ENCODE results near the gene PSTPIP2. TPM values are rescaled to one million over a fixed set of nuclear protein-coding genes. Genes with fewer than 3 reads are reported as not detected.
"Not testable (repeated sequence)": the region's sequence is repeated elsewhere in the genome, so short reads cannot be mapped to it uniquely, and the experiment has no call there.

Gene PSTPIP2, protein sequence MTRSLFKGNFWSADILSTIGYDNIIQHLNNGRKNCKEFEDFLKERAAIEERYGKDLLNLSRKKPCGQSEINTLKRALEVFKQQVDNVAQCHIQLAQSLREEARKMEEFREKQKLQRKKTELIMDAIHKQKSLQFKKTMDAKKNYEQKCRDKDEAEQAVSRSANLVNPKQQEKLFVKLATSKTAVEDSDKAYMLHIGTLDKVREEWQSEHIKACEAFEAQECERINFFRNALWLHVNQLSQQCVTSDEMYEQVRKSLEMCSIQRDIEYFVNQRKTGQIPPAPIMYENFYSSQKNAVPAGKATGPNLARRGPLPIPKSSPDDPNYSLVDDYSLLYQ
- 10 to 100 TPM in 2 of 4 donors, 1 to 10 TPM in 2; 9.1 to 13.3 (median 9.9) TPM for polyA plus RNA-seq (ENCODE audit: insufficient read length in 4 of 4)

DNA sequence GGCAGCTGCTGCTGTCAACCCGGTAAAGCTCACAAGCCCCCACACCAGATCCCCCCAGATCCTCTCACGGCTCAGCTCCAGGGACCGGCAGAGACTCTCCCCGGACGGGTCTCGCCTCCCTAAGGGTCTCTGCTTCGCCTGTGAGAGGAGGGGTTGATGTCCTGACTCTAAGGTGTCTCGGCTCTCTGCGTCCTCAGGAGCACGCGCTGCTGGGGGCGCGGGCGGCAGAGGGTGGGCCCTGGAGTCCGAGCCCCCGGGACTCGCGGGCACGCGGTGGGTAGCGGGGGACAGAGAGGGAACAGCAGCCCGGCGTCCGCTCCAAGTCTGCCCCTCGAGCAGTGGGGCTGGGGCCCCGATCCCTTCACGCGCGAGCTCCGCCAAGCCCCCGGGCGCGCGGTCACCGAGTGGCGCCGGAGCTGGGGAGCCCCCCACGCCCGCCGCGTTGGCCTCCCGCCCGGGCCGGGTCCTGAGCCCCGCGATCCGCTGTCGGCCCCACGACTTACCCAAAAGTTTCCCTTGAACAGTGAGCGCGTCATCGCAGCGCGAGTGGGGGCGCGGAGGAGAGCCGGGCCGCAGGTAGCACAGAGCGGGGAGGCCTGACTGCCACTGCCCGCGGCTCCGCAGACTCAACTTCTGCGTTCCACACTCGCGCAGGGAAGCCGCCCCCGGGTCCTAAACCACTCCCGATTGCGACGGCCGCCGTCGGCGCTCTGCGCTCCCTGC, at the start of gene PSTPIP2:
PSTPIP2 (minus strand) TSS at position 608 of the 723 bp plus-strand sequence; CDS start at position 536, 72 bp downstream.
- peak in 1 of 4 donors; percentile 46 for DNase-seq (ENCODE audit: low read depth in 4 of 4, low spot score in 3 of 4)

DNA sequence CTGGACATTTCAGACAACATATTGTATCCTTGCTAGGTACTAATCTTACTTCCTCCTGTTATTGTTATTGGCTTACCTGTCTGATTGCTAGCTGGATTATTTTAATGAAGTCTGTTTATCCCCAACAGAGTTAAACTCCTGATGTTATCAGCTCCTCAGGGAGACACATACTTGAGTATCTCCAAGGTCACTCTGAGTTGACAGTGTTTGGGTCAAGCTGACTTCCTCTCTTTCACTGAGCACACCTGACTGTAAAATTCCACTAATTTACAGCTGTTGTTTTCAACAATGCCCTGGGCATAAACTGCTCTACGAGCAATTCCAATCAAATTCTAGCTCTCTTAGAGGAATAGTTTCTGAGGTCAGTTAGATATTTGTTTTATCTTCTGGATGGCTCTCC, 41.7 kb upstream of the PSTPIP2 start:
- DNase-seq (ENCODE audit: low read depth in 4 of 4, low spot score in 3 of 4): no peak

DNA sequence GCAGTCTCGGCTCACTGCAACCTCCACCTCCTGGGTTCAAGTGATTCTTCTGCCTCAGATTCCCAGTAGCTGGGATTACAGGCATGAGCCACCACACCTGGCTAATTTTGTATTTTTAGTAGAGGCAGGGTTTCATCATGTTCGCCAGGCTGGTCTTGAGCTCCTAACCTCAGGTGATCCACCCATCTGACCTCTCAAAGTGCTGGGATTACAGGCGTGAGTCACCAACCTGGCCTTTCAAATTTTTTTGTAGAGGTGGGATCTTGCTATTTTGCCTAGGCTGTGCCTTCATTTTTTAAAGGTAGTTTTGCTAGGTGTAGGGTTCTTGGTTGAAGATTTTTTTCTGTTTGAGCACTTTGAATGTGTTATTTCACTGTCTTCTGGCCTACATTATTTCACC, 38.3 kb upstream of the PSTPIP2 start:
- DNase-seq (ENCODE audit: low read depth in 4 of 4, low spot score in 3 of 4): no peak

DNA sequence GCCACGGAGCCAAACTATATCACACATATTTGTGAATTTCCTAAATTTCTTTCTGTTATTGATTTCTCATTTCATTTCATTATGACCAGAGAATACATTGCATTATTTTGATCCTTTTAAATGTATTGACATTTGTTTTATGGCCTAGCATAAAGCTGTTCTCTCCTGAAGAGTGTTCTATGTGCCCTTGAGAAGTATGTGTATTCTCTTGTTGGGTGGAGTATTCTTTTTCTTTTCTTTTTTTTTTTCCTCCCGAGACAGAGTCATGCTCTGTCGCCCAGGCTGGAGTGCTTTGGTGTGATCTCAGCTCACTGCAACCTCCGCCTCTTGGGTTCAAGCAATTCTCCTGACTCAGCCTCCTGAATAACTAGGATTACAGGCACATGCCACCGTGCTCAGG, 37.3 kb upstream of the PSTPIP2 start:
- no peak for DNase-seq (ENCODE audit: low read depth in 4 of 4, low spot score in 3 of 4)

DNA sequence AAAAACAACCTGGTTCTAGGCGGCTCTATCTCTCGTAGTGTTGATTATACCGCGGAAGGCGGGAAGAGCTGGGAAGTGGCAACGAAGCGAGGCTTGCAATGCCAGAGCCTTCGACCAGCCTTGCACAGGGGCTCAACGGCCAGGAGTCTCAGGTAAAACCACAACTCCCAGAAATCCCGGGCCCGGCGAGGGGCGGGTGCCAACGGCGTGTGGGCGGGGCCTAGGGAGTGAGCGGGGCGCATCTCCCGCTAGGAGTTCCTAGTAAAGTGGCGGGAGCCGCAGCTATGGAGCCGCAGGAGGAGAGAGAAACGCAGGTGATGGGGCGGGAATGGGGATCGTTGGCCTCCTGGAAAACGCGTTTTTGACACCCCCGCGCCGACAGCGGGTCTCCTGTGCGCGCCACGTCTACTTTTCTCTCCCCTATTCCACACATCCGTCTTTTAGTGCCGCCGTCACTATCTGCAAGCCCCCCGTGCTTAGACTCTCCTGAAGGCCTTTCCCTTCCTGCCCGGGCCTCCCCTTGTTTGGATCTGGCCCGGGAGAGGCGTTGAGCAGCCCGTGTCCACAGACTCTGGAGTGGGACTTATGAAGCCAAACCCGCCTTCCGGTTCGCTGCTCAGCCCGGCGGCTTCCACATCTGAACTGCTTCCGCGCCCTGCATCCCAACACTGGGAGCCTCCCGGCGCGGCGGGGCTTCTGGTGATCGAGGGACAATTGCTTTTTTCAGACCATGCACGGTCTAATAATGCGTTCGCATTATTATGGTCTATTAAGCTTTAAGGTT, 32.3 kb upstream of the PSTPIP2 start, which contains the start of gene HAUS1:
HAUS1 (plus strand) TSS at position 258 of the 784 bp plus-strand sequence; CDS start at position 285, 27 bp downstream.
- DNase-seq (ENCODE audit: low read depth in 4 of 4, low spot score in 3 of 4): peak; percentile 75 to 87 (median 82)

DNA sequence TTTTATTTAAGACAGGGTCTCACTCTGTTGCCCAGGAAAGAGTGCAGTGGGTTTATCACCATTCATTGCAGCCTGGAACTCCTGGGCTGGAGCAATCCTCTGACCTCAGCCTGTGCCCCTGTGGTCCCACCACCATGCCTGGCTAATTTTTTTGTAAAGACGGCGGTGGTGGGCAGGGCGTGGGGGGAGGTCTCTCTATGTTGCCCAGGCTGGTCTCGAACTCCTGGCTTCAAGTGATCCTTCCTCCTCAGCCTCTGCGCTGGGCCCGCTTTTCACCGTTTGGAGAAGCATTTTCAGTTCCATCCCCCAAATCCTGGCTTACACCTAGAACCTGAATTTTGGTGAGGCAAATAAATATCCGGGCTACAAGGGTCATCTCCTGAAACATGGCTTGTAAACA, 27.4 kb upstream of the PSTPIP2 start:
- DNase-seq (ENCODE audit: low read depth in 4 of 4, low spot score in 3 of 4): no peak

DNA sequence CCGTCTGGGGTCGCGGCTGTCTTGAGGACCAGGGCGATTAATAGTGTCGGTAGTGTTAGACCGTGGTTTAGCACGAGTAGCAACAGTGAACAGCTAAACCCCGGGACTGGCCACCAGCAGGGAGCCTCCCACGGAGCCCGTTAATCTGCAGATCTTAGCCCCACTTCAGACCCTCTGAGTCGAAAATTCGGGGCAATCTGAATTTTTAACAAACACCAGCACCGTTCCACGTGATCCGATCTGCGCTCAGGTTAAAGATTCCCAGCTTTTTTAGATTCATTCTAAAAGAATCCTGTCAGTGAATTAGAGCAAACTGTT, 26.5 kb upstream of the PSTPIP2 start:
- DNase-seq (ENCODE audit: low read depth in 4 of 4, low spot score in 3 of 4): no peak

DNA sequence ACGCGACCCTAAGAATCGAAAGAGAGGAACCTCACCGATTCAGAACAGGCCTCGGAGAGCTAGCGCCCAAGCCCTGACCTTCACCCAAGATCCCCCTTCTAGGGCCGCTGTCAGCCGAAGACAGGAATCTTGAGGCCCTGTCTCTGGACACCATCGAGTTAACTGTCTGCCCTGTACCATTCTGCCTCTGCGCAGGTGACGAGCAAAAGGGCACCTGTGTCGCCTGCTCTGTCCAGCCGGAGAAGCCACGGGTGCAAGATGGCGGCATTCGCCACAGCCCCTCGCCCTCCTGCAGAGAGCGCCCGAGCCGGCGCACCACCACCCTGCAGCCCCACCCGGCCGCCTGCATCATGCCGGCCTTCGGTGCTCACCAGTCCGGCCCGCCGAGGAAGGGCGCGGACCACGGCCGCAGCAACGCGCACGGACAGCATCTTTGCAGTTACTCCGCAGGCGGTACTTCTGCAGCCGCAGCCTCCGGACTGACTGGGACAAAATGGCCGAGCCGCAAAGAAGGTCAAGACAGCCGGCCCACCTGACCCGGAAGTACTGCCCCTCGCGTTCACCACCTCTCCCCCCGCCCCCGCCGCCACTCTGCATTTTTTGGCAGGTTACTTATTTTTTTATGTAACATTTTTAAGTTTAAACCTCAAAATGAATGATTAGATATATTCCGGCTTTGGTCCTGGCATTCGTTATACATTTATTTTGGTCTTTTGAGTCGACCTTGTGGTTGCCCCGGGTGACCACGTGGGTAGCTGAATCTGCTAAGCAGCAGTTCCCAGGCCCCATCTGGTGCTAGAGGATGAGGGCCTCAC, 25.9 kb upstream of the PSTPIP2 start, which contains the start of gene ATP5F1A:
ATP5F1A (minus strand) TSS at position 496 of the 815 bp plus-strand sequence; CDS start at position 431, 65 bp downstream.
- DNase-seq (ENCODE audit: low read depth in 4 of 4, low spot score in 3 of 4): peak; percentile 73 to 88 (median 74)

DNA sequence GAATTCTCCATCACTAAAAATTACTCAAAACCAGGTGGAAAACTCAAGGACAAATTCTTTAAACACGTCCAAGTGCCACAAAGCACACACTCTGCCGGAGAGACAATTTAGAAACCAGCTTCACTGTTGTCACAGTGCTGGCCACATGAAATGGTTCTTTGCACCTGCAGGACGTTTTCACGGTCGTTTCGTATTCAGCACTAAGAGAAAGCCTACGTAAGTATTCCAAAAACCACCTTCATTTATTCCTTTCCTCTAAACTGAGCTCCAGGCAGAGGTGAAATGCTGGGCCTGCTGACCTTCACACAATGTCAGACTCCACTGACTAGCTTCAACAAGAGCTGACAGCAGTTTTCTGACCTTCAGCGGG, 25.4 kb upstream of the PSTPIP2 start:
- peak in 1 of 4 donors; percentile 22 for DNase-seq (ENCODE audit: low read depth in 4 of 4, low spot score in 3 of 4)

DNA sequence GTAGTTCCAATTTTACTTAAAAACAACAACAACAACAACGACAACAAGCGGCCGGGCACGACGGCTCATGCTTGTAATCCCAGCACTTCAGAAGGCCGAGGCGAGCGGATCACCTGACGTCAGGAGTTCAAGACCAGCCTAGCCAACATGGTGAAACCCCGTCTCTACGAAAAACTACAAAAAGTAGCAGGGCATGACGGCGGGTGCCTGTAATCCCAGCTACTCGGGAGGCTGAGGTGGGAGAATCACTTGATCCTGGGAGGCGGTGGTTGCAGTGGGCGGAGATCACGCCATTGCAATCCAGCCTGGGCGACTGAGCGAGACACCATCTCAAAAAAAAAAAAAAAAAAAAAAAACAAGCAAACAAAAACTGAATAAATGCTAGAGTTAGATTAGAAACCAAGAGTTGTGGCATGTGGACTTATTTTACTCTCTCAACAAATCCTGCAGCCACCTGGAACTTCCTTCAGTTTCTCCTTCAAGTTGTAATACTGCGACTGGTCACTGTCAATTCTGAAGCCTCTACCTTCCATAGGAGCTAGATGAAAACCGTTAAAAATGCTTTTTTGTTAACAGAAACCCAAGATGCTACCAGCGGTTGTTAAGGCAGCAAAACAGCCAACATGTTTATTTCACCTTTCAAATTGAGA, 24.7 kb upstream of the PSTPIP2 start:
- DNase-seq (ENCODE audit: low read depth in 4 of 4, low spot score in 3 of 4): no peak

DNA sequence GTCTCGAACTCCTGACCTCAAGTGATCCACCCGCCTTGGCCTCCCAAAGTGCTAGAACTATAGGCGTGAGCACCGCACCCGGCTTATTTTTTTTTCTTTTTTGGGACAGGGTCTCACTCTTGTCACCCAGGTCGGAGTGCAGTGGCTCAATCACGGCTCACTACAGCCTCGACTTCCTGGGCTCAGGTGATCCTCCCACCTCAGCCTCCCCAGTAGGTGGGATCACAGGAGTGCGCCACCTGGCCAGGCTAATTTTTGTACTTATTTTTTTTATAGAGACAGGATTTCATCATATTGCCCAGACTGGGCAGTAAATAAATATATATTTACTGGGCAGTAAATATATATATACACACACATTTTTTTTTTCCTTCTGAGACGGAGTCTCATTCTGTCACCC, 23.5 kb upstream of the PSTPIP2 start:
- DNase-seq (ENCODE audit: low read depth in 4 of 4, low spot score in 3 of 4): no peak

DNA sequence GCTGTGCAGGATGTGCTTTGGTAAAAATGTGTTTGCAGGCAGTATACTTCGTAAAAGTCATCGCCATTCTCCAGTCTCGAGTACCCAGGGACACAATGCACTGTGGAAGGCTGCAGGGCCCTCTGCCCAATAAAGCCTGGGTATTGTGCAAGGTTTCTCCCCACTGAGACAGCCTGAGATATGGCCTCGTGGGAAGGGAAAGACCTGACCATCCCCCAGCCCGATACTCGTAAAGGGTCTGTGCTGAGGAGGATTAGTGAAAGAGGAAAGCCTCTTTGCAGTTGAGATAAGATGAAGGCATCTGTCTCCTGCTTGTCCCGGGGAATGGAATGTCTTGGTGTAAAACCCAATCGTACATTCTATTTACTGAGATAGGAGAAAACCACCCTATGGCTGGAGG, 16.4 kb upstream of the PSTPIP2 start:
- not testable (repeated sequence) for DNase-seq (ENCODE audit: low read depth in 4 of 4, low spot score in 3 of 4)

DNA sequence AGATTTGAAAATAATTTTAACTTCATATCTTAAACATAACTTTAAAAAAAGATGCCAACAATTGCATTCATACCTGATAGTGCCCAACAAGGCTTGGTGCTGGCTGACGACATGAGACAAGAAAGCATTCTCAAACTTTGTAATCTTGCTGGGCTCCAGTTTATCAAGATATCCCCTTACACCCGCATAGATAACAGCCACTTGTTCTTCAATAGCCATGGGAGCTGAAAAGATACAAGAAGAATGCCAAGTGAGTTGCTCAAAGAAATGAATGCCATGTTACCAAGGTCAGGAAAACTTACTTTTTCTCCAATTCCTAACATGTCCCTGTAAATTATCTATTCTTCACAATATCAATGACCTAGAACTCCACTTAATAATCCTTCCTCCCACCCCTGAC, 12.4 kb upstream of the PSTPIP2 start:
- no peak for DNase-seq (ENCODE audit: low read depth in 4 of 4, low spot score in 3 of 4)

DNA sequence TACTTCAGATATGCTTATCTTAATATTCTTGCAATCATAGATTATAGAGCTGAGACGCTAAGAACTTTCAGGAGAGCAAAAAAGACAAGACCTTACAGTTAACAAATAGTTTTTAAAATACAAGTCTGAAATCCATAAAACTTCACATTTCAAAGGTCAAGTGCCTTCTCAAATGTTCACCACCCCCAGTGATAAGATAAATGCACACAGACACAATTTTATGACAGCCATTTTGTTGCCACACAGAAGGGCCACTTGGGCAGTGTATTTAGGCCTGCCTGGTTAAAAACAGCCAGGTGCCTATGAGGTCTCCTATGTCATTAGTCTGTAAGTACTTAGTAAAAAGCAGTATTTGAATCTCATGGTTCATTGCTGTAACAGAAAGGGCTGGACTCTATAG, 8.1 kb upstream of the PSTPIP2 start:
- DNase-seq (ENCODE audit: low read depth in 4 of 4, low spot score in 3 of 4): no peak

DNA sequence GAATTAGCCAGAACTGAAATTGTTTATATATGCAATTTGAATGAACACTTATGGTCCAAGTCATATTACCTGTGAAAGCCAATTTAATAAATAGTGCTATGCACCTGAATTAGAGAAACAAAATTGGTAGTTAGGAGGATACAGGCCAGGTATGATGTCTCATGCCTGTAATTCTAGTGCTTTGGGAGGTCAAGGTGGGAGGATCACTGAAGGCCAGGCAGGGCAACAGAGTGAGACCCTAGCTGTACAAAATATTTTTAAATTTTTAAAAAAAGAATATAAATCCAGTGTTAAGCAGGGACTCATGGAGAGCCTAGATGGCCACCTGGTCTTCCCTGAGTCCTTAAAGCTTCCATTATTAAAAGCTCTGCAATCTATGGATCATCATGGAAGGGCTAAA, 7.3 kb upstream of the PSTPIP2 start:
- DNase-seq (ENCODE audit: low read depth in 4 of 4, low spot score in 3 of 4): no peak

DNA sequence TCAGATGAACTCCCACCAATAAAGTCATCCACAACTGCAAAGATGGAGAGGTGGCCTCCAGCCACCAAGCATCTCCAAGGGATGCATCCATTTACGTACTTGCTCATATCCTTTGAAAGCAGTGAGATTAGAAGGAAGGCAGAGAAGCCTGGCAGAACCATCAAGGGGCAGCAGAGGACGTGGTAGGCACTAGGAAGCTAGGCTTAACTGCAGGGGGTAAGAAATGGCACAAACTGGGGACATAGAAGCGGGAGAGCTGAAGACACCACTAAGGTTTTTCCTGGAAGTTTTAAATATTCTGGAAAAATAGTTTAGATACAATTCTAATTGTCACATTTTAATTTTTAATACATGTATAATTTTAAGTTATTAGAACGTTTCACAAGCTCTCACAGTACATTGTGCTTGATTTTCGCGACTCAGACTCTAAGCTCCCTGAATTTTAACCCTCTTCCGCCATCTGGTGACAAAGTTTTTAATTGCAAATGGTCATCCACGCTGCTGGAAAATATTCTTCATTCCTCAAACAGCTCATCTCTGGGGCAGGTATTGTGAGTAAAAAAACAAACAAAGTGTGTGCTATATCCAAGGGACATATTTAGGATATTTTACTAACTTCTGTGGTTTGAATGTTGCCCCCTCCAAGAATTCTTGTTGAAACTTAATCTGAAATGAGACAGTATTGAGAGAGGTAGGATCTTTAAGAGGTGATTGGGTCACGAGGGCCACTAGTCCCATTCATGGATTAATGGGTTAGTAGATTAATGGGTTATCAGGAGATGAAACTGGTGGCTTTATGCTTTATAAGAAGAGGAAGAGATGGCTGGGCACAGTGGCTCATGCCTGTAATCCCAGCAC, 1.6 kb upstream of the PSTPIP2 start:
- peak in 2 of 4 donors; percentile 61 to 69 for DNase-seq (ENCODE audit: low read depth in 4 of 4, low spot score in 3 of 4)

DNA sequence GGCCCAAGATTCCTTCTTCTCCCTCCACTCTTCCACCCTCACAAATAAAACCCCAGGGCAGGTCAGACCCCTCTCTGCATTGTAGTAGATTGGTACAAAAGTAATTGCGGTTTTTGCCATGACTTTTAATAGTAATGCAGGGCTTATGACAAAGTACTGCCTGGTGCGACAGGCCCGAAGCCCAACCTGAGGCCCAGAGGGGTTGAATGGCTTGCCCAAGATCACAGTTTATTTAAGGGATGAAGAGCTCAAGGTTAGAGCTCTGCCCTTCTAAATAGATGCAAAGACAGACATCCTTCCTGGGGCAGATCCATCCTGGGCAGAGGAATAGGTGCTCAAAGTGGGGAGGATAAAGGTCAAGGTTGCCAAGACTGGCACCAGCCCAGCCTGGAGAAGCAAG, 899 bp upstream of the PSTPIP2 start:
- no peak for DNase-seq (ENCODE audit: low read depth in 4 of 4, low spot score in 3 of 4)

DNA sequence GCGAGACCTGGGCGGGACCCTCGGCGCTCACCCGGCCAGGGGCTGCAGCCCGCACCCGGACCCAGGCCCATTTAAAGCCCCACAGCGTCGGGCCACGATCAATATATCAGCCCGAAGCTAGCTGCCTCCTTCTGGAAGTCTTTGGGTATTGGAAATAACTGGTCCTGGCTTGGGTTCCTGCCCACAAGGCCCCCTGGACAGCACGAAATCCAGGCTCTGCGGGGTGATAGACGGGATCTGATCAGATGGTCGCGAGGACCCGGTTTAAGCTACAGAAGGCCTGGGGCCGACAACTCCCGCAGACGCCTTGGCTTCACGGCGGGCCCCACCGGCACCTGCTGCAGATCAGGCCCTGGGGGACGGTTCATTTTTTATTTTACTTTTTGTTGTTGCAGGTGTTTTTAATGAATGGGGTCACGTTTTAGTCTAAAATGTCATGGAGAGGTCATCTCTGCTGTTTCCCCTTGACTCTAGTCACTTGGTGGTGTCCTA, 362 bp upstream of the PSTPIP2 start:
- DNase-seq (ENCODE audit: low read depth in 4 of 4, low spot score in 3 of 4): no peak
